Measurements from ENCODE around the gene CWC25. TPM values are rescaled to one million over a fixed set of nuclear protein-coding genes. Genes with fewer than 3 reads are reported as not detected.

Gene CWC25
- total and polyA plus RNA-seq, 2 of the 13 experiments (the other 11 are each of a cell fraction or from before 2014, with no cell fraction given): 15.6 to 22.7 TPM

DNA sequence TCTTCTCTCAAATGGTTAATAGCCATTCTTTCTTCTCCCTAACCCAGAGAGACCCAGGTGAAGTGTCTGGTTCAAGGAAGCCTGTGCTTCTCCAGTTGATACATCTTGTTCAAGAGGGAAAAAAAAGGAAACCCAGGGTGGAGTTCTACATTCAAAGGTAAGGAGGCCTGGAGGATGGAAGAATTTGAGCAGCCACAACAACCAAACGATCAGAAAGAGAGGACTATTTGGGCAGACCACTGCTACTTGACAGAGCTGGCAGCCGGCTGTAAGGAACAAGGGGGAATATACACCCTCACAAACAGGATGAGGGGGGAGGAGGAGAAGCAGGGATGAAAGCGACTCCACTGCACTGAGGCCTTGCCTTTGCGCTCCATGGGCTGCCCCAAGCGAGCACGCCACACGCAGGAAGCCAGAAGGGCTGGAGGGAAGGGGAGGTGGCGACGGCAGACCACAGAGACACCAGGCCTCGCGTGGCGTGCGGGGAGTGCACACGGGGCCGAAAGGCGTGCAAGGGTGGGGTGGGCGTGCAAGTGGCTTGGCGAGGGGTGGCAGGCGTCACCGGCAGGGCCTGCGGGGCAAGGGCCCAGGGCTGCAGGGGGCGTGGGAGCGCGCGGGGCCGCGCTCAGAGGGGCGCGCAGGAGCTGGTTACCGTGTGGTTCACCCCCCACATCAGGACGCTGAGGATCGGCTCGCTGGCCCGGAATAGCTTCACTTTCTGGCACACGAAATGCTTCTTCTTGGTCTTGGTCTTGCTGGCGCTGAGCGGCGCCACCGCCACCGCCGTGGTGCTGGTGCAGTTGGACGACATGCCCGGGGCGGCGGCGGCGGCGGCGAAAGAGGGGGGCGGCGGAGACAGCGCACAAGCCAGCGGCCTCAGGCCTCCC lies 26.3 kb downstream of the CWC25 start (continued):
- TF ChIP-seq, protein P1, sequence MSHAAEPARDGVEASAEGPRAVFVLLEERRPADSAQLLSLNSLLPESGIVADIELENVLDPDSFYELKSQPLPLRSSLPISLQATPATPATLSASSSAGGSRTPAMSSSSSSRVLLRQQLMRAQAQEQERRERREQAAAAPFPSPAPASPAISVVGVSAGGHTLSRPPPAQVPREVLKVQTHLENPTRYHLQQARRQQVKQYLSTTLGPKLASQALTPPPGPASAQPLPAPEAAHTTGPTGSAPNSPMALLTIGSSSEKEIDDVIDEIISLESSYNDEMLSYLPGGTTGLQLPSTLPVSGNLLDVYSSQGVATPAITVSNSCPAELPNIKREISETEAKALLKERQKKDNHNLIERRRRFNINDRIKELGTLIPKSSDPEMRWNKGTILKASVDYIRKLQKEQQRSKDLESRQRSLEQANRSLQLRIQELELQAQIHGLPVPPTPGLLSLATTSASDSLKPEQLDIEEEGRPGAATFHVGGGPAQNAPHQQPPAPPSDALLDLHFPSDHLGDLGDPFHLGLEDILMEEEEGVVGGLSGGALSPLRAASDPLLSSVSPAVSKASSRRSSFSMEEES (CRISPR knock-in tag; IDR thresholded peaks at IDR 0.05): no peak
- no peak for TF ChIP-seq NFRKB (IDR thresholded peaks at IDR 0.05)
- 0 out of 2 replicates have a peak, but pooled peaks have one; percentile 33 for TF ChIP-seq RAD21 (CRISPR knock-in tag; IDR thresholded peaks at IDR 0.05)
- TF ChIP-seq LCORL (IDR thresholded peaks at IDR 0.05): no peak
- no peak; the same call in 1 of the 2 replicates for TF ChIP-seq LCORL (CRISPR knock-in tag; IDR thresholded peaks at IDR 0.05)
- no peak for TF ChIP-seq PCBP1 (IDR thresholded peaks at IDR 0.05; ENCODE audit: borderline replicate concordance, low read depth, low read length)
- no peak for TF ChIP-seq CREM (IDR thresholded peaks at IDR 0.05)
- TF ChIP-seq CREM (CRISPR knock-in tag; IDR thresholded peaks at IDR 0.05): no peak
- peak; percentile 82 for TF ChIP-seq KDM2A (CRISPR knock-in tag; IDR thresholded peaks at IDR 0.05; ENCODE audit: borderline replicate concordance, low read depth)
- TF ChIP-seq ELF3 (CRISPR knock-in tag; IDR thresholded peaks at IDR 0.05): no peak
- no peak for TF ChIP-seq CCAR2 (optimal IDR thresholded peaks at IDR 0.05; ENCODE audit: low read depth, low read length)
- TF ChIP-seq, protein P2, sequence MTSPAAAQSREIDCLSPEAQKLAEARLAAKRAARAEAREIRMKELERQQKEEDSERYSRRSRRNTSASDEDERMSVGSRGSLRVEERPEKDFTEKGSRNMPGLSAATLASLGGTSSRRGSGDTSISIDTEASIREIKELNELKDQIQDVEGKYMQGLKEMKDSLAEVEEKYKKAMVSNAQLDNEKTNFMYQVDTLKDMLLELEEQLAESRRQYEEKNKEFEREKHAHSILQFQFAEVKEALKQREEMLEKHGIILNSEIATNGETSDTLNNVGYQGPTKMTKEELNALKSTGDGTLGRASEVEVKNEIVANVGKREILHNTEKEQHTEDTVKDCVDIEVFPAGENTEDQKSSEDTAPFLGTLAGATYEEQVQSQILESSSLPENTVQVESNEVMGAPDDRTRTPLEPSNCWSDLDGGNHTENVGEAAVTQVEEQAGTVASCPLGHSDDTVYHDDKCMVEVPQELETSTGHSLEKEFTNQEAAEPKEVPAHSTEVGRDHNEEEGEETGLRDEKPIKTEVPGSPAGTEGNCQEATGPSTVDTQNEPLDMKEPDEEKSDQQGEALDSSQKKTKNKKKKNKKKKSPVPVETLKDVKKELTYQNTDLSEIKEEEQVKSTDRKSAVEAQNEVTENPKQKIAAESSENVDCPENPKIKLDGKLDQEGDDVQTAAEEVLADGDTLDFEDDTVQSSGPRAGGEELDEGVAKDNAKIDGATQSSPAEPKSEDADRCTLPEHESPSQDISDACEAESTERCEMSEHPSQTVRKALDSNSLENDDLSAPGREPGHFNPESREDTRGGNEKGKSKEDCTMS (CRISPR knock-in tag; conservative IDR thresholded peaks at IDR 0.05): no peak
- no peak for TF ChIP-seq ZNF713 (CRISPR knock-in tag; IDR thresholded peaks at IDR 0.05)
- peak; percentile 62; the same call in 1 of the 2 replicates for TF ChIP-seq GATAD1 (CRISPR knock-in tag; IDR thresholded peaks at IDR 0.05)
- no peak for TF ChIP-seq ZNF557 (CRISPR knock-in tag; IDR thresholded peaks at IDR 0.05)
- no peak for TF ChIP-seq ZNF432 (CRISPR knock-in tag; IDR thresholded peaks at IDR 0.05; ENCODE audit: borderline replicate concordance)
- no peak for TF ChIP-seq ZNF850 (CRISPR knock-in tag; conservative IDR thresholded peaks at IDR 0.05)
- TF ChIP-seq, protein P3, sequence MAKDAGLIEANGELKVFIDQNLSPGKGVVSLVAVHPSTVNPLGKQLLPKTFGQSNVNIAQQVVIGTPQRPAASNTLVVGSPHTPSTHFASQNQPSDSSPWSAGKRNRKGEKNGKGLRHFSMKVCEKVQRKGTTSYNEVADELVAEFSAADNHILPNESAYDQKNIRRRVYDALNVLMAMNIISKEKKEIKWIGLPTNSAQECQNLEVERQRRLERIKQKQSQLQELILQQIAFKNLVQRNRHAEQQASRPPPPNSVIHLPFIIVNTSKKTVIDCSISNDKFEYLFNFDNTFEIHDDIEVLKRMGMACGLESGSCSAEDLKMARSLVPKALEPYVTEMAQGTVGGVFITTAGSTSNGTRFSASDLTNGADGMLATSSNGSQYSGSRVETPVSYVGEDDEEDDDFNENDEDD (CRISPR knock-in tag; IDR thresholded peaks at IDR 0.05; ENCODE audit: borderline replicate concordance): peak; percentile 56; the same call in 1 of the 2 replicates
- TF ChIP-seq KLF15 (CRISPR knock-in tag; IDR thresholded peaks at IDR 0.05; ENCODE audit: borderline replicate concordance): no peak
- no peak for TF ChIP-seq HNRNPUL1 (IDR thresholded peaks at IDR 0.05; ENCODE audit: low read depth, low read length)
- TF ChIP-seq DR1 (CRISPR knock-in tag; IDR thresholded peaks at IDR 0.05): no peak
- no peak for TF ChIP-seq GTF3A (CRISPR knock-in tag; conservative IDR thresholded peaks at IDR 0.05)
- no peak for TF ChIP-seq ZFP36L1 (CRISPR knock-in tag; IDR thresholded peaks at IDR 0.05)
- TF ChIP-seq KLF13 (CRISPR knock-in tag; IDR thresholded peaks at IDR 0.05): 0 out of 2 replicates have a peak, but pooled peaks have one; percentile 54
- TF ChIP-seq ZNF24 (IDR thresholded peaks at IDR 0.05): no peak
- no peak for TF ChIP-seq SUZ12 (IDR thresholded peaks at IDR 0.05; ENCODE audit: low read depth, low read length)
- peak; percentile 83 for TF ChIP-seq ZFY (CRISPR knock-in tag; IDR thresholded peaks at IDR 0.05)

Measured in HepG2 (cell line).